GM19043 (cell line): ENCODE data around the gene ANK3.

Experiments used
- ATAC-seq: cut with Tn5 transposase; IDR thresholded peaks from one replicate; pipeline ENCODE4 v1.9.1; 2021; ENCODE audit warnings: low read depth; ENCODE audit not compliant: unreplicated experiment

Gene ANK3

GRCh38 chr10:60350400-60350799, 39.3 kb downstream of the ANK3 start:
- no peak for ATAC-seq

DNA sequence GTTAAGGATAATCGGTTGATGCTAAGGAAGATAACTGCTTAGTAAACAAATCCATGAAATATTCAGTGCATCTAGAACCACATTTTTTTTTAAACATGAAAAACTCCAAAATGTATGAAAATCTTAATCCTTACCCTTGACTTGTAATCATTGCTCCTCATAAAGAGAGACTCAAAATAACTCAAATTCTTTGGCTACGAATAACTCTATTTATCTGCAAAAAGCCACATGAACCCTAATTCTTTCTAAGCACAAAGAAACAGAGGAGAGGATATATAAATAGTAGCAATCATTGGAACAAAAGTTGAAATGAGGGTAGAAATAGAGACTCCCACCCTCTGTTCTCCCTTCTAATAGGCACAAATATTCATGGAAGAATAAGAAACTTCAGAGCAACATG, 40.2 kb downstream of the ANK3 start:
- ATAC-seq = no peak

DNA sequence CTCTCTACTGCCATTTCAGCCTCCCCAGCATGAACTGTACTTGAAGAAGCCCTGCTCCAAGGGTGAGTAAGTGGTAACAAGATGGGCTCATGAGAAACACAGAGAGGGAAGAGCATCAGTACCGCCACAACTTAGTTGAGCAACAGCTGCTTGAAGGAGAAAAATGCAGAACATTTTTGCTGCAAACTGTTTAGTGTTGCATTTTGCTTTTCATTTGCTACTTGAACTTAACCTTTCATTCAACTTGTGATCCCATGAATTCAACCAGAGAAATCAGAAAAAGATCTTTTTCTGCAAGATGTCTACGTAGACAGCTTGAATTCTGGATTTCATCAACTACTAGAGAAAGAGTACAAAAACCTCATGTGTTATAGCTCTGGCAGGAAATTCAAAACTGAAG, 40.7 kb downstream of the ANK3 start:
- ATAC-seq = no peak

DNA sequence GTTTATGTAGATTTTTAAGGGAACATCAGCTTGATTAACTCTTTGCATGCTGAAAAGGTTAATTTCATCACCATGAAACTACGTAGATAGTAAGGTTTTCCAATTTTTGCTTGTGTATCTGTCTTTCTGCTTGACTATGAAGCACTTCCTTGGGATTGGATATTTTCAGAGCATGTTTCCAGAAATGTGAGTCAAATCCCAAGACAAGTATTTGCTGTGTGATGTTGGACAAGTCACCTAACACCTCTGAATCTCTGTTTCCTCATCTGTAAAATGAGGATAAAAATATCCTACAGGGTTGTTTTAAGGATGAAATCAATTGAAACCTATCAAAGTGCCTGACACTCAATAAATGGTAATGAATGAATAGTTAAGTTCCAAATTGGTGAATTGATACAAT, 42.4 kb downstream of the ANK3 start:
- no peak for ATAC-seq

- ATAC-seq = no peak
These were observed 43.0 kb downstream of the ANK3 start for GRCh38 chr10:60346661-60347060.

DNA sequence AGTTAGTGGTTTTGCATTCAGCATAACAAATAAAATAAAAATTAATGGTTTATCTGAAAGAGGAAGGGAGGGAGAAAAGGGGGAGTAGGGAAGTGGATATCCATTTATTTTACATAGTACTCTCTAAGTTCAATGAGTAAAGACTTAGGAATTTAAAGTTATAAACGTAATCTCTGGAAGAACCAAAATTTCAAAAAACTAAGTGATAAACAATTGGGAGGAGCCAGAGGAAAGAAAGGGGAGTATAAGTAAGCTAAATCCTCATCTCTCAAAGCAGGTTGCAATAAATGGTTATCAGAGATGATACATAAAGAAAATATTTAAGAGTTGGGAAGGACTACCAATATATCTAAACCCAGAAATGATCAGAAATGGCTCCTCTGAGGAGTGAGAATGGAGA, 46.4 kb downstream of the ANK3 start:
- no peak for ATAC-seq

DNA sequence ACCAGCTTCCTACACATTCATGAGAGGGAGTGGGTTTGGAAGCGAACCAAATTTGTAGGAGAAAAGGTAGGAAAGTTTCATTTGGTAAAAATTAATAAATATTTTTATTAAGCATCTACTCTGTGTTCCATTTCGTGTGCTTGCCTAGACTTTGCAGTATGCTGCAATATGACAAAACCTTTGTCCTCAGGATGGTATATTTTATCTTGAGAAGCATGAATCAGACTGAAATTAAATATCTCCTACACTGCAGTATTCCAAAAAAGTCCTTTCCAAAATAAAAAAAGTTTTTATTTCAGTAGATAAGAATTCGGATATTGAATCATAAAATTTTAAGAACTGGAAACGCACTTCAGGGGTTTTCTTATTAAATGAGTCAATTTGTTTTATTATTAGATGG, 47.7 kb downstream of the ANK3 start:
- ATAC-seq = no peak

DNA sequence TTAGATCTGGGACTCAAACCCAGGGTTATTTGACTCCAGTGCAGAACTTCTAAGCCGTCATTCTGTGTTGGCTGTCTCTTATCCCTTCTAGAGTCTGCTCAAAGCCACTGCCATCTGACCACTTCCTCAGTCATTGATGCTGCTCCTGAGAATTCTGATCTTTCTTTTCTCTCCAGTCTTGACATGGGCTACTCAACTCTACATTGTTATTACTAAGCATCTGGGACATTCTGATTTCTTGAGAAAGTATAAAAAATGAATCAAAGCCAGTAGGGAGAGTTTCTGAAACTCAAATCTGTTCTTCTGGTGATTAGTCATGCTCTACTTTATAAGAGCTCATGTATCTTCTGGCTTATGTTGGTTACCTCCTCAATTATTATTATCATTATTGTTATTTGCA, 48.7 kb downstream of the ANK3 start:
- no peak for ATAC-seq

- ATAC-seq = no peak
These were observed 49.9 kb downstream of the ANK3 start for GRCh38 chr10:60339757-60340156.

GRCh38 chr10:60338786-60339185, 50.9 kb downstream of the ANK3 start:
- ATAC-seq = no peak

DNA sequence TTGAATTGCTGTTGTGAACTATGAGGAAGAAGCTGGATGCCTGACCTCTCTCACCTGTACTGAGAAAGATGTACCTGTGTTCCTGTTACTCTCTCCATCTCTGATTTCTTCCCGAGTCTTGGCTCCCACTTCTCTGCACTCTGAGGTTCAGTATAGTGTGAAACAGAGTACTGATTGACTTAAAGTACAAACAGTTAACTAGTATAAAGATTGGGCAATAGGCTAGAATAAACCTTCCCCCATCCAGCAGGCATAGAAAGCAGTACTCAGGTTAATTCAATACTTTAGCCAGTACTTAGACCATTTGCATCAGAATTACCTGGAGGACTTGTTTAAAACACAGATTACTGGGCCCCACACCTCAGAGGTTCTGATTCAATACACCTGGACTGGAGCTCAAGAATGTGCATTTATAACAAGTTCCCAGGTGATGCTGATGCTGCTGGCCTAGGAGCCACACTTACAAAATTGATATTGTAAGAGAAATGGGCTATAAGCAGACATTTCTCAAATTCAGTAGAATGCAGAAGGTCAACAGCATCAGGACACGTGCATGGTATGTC, 51.6 kb downstream of the ANK3 start:
- ATAC-seq = no peak

DNA sequence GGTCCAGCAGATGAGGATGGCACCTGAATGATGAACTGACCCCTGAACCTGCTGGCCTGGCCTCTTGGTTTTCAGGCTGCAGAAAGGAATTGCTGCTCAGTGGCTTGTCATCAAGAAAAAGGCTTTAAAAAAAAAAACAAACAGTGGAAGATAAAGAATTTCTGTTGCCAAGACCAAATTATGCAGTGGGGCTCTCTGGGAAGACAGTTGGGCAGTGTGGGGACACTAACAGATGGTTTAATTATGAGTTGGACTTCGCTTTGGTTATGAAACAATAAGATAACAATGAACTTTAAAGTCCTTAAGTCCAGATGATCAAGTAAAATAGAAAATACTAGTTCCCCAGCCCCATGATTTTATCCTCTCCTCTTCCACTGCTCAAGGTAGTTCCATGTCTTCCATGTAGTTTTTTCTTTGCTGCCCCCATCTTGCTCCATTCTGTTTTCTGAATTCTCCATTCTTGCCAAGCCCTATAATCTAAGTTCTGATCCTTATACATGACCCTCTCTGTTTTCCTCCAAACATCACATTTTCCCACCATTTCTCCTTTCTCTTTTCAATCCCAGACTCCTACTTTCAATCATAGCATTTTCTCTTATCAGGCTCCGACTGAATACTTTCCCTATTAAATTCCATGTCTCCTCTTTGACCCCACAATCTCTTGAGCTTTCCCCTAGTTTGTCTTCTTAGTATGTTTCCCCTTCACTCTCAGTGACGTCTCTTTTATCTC, 52.6 kb downstream of the ANK3 start:
- ATAC-seq = no peak

GRCh38 chr10:60335708-60336107, 54.0 kb downstream of the ANK3 start:
- no peak for ATAC-seq

DNA sequence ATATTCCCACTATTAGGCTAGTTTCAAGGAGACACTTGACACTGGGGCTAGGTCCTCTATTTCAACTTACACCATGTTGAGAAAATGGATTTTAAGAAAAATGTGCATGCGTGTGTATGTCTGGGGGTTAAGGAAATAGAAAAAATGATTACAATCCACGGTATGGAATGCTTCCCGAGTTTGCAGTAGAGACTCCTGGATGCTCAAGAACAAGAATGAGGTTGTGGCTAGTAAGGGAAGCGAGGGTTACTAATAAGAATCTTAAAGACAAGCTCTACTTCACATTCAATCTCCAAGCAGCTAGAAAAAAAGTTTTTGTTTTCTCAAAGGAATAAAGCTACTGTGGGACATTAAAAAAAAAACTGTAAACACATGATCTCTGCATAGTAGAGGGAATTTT, 54.7 kb downstream of the ANK3 start:
- ATAC-seq = no peak

DNA sequence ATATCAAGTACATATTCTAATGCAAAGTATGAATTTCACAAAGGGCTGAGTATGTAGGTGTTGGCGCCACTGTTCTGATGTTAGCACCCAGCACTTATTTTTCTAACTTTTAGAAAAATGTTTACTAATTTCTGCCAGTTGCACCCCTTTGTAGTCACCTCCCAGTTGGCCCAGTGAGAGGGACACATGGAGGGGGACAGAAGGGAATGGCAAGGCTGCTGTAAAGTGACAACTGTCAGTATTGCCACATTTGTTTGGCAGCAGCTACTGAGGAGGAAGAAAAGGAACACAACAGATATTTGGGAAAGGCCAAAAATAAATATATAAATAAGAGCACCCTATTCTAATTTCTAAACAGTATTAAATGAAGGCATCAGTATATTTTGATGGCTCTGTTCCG, 57.3 kb downstream of the ANK3 start:
- ATAC-seq = no peak

- no peak for ATAC-seq
These were observed 57.8 kb downstream of the ANK3 start for GRCh38 chr10:60331886-60332285.

GRCh38 chr10:60323162-60323561, 66.5 kb downstream of the ANK3 start:
- ATAC-seq = no peak

GRCh38 chr10:60320666-60321065, 69.0 kb downstream of the ANK3 start:
- ATAC-seq = no peak

GRCh38 chr10:60316029-60316428, 73.6 kb downstream of the ANK3 start:
- ATAC-seq = no peak

- ATAC-seq = no peak
These were observed 74.4 kb downstream of the ANK3 start for GRCh38 chr10:60315311-60315710.

GRCh38 chr10:60314069-60314940, 75.4 kb downstream of the ANK3 start:
- ATAC-seq = no peak

GRCh38 chr10:60313589-60313952, 76.1 kb downstream of the ANK3 start:
- ATAC-seq = no peak
